GM12891 (cell line): ENCODE results near the gene ZNF682. TPM values are rescaled to one million over a fixed set of nuclear protein-coding genes. Genes with fewer than 3 reads are reported as not detected.
A peak's percentile ranks its signal among the peaks of the same experiment; 100 is the strongest.
"Not testable (repeated sequence)": the region's sequence is repeated elsewhere in the genome, so short reads cannot be mapped to it uniquely, and the experiment has no call there.

ENCODE experiments used
- DNase-seq: peaks from one replicate; pipeline ENCODE4 v3.0.0; 2011; ENCODE audit warnings: low spot score; ENCODE audit not compliant: insufficient read length
- FAIRE-seq: peaks from 2 replicates; lab custom pipeline; 2011; peaks lifted over from hg19 to GRCh38; lab: Jason Lieb, UNC
- PAX5 ChIP-seq: IDR thresholded peaks from 2 replicates; pipeline ENCODE4 v1.6.1; 2011; ENCODE audit warnings: low read length, moderate library complexity, mild to moderate bottlenecking; ENCODE audit not compliant: insufficient read depth, severe bottlenecking
- POLR2A ChIP-seq: IDR thresholded peaks from 2 replicates; pipeline ENCODE4 v1.6.1; 2011; ENCODE audit warnings: low read depth, low read length, control low read depth
- POLR2AphosphoS5 ChIP-seq: IDR thresholded peaks from 2 replicates; pipeline ENCODE4 v1.6.1; 2011; ENCODE audit warnings: low read depth, low read length, control low read depth
- POU2F2 ChIP-seq: IDR thresholded peaks from 2 replicates; pipeline ENCODE4 v1.6.1; 2011; ENCODE audit warnings: low read depth, mild to moderate bottlenecking, control low read depth, low read length, moderate library complexity
- SPI1 ChIP-seq: IDR thresholded peaks from 2 replicates; pipeline ENCODE4 v1.6.1; 2011; ENCODE audit warnings: low read depth, low read length, control low read depth
- TAF1 ChIP-seq: IDR thresholded peaks from 2 replicates; pipeline ENCODE4 v1.6.1; 2011; ENCODE audit warnings: low read depth, low read length, control low read depth
- polyA plus RNA-seq: library from polyadenylated mRNA; unstranded; fragments of >200 nt; gene quantifications from one replicate; pipeline ENCODE4 v1.2.1, GENCODE V29; 2012; ENCODE audit warnings: low read depth, missing spikeins, inconsistent platforms; ENCODE audit not compliant: missing spikeins

Gene ZNF682
- polyA plus RNA-seq, result 1.5 TPM

DNA sequence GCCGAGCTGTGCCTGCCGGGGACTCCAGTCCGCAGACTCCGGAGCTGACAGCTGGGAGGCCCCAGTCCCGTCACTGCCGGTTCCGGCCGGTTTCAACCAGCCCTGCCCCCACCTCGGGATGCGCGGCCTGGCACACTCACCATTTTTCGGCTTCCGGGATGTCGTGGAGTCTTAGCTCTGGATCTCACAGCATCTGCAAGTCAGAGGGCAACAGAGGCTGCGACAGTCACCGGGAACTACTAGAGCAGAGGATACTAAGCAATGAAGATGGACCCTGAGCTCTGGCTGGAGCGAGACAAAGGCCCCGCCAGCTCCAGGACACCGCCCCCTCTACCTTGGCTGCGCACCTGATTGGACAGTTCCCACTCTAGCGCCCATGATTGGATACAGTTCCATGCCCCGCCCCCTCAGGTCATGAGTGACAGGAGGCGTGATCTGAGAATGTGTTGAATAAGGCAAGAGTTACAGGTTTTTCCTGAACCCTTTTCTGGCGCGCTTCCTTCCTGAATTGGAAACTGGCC lies at the start of gene ZNF682:
TSS of gene ZNF682 (minus strand) at position 303 of the 521 bp plus-strand sequence. CDS start at position 143, 160 bp downstream.
- DNase-seq (peak; percentile 56), FAIRE-seq (no peak)
- TF ChIP-seq POLR2AphosphoS5 (no peak), PAX5 (no peak), TAF1 (no peak), POU2F2 (no peak), POLR2A (no peak), SPI1 (no peak)

GRCh38 chr19:20082876-20083275 lies 43.6 kb upstream of the ZNF682 start:
- not testable (repeated sequence) for DNase-seq, FAIRE-seq

DNA sequence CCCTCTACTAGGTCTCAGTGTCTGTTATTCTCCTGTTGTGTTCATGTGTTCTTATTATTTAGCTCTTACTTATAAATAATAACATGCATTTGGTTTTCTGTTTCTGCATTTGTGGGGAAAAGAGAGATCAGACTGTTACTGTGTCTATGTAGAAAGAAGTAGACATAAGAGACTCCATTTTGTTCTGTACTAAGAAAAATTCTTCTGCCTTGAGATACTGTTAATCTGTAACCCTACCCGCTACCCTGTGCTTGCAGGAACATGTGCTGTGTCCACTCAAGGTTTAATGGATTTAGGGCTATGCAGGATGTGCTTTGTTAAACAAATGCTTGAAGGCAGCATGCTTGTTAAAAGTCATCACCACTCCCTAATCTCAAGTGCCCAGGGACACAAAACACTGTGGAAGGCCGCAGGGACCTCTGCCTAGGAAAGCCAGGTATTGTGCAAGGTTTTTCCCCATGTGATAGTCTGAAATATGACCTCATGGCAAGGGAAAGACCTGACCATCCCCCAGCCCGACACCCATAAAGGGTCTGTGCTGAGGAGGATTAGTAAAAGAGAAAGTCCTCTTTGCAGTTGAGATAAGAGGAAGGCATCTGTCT lies 43.0 kb upstream of the ZNF682 start:
- not testable (repeated sequence) for DNase-seq, FAIRE-seq

- FAIRE-seq (no peak), DNase-seq (no peak)
- no peak for TF ChIP-seq POLR2AphosphoS5
These were observed 41.4 kb upstream of the ZNF682 start for GRCh38 chr19:20080656-20081055.

GRCh38 chr19:20079476-20079875 lies 40.2 kb upstream of the ZNF682 start:
- TF ChIP-seq PAX5 (no peak), SPI1 (no peak), POLR2A (no peak), TAF1 (no peak), POLR2AphosphoS5 (no peak), POU2F2 (no peak)
- DNase-seq, result no peak
- FAIRE-seq, result no peak

DNA sequence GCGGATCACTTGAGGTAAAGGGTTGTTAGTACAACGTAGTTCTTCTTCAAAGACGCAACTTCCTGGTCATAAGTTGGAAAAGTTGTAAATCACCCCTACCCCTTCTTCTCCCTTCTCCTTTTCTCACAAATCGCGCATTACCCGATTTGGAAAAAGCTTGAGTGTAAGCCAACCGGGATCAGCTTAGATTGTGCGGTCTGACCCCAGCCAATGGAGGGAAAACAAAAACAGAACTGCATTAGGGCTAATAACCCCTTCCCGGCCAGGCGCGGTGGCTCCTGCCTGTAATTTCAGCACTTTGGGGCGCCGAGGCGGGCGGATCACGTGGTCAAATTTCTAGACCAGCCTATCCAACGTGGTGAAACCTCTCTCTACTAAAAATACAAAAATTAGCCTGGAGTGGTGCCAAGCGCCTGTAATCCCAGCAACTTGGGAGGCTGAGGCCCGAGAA lies 39.3 kb upstream of the ZNF682 start:
- DNase-seq (no peak), FAIRE-seq (no peak)
- TF ChIP-seq POLR2AphosphoS5 (no peak), PAX5 (no peak), POU2F2 (no peak), POLR2A (no peak), TAF1 (no peak), SPI1 (no peak)

- DNase-seq (peak; percentile 48), FAIRE-seq (peak; percentile 52)
- no peak for TF ChIP-seq POU2F2
- no peak for TF ChIP-seq POLR2AphosphoS5
- TF ChIP-seq POLR2A, result no peak
- no peak for TF ChIP-seq PAX5
- no peak for TF ChIP-seq SPI1
- no peak for TF ChIP-seq TAF1
These were observed 38.6 kb upstream of the ZNF682 start, which contains the start of gene ZNF90 for GRCh38 chr19:20077791-20078463. ZNF90 (plus strand) TSS chr19:20078000; CDS start chr19:20078133, 133 bp downstream.

DNA sequence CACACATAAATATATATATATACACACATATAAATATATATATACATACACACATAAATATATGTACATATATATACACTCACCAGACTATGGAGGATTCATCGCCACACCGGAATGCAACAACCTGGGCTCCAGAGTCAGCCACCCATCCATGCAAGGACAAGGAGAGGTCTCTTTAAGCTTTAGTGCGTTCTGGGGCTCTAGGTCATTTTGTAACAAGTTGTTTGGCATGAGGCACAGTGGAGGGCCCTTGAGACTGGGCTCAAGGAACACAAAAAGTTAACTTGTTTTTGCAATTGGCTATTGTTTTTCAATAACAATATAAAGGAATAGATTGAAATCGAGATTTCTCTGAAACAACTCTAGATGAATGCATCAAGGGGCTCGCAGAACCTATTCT lies 33.6 kb upstream of the ZNF682 start:
- FAIRE-seq (no peak), DNase-seq (no peak)
- TF ChIP-seq SPI1, result no peak
- no peak for TF ChIP-seq POLR2A
- TF ChIP-seq TAF1, result no peak
- TF ChIP-seq POLR2AphosphoS5, result no peak
- TF ChIP-seq POU2F2, result no peak

DNA sequence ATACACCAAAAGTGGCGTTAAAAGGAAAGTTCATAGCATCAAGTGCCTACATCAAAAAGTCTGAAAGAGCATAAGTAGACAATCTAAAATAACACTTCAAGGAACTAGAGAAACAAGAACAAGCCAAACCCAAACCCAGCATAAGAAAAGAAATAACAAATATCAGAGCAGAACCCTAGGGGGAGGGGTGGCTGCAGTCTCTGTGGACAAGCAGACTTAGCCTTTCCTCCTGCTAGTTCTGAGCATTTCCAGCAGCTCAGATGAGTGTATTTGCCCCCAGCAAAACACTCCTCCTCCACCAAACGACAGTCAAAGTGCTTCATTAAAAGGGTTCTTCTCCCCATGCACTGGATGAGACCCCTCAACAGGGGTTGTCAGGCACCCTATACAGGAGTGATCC lies 31.4 kb upstream of the ZNF682 start:
- DNase-seq (no peak), FAIRE-seq (no peak)
- no peak for TF ChIP-seq TAF1
- TF ChIP-seq POLR2AphosphoS5, result no peak
- TF ChIP-seq SPI1, result no peak

GRCh38 chr19:20068559-20068958 lies 29.3 kb upstream of the ZNF682 start:
- not testable (repeated sequence) for DNase-seq, FAIRE-seq

DNA sequence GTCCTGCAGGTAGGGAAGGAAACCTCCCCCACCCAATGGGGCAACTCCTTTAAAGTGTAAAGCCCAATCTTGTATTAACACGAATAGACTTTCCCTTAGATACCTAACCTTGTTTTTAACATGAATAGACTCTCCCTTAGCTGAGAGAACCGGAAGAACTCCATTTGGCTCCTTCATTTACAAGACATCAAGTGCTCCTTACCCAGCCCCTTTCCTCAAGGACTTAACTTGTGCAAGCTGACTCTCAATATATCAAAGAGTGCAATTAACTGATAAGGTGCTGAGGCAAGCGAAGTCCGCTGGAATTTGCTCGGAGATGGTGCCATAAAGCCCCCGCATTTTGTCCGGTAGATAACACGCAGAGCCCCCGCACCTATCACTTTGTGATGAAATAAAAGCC lies 28.6 kb upstream of the ZNF682 start:
- DNase-seq (no peak), FAIRE-seq (no peak)
- TF ChIP-seq SPI1 (no peak), POLR2AphosphoS5 (no peak), TAF1 (no peak), POLR2A (no peak), POU2F2 (no peak), PAX5 (no peak)
